ENCODE measurements around the gene LAMA1.
"Not testable (repeated sequence)": the region's sequence is repeated elsewhere in the genome, so short reads cannot be mapped to it uniquely, and the experiment has no call there.

LAMA1 gene

GRCh38 chr18:6947338-6948030 is 170.1 kb downstream of the LAMA1 start:
- Histone ChIP-seq H3K27me3 (replicated peaks in 2 of 5; ENCODE audit: control insufficient read depth in 4 of 5, insufficient read depth in 5 of 5, low read length in 4 of 5) (peaks cover 0 to 13% (median 3%) of the 10 kb centered on the region in 5 experiments), H3K4me1 (ENCODE audit: control extremely low read depth in 1 of 4, control insufficient read depth in 4 of 4, insufficient read depth in 4 of 4, low read length in 3 of 4) (no peaks in the 10 kb centered on the region), H3K9me3 (ENCODE audit: control extremely low read depth in 1 of 5, control insufficient read depth in 4 of 5, insufficient read depth in 2 of 5, low read depth in 1 of 5, low read length in 4 of 5) (no peaks in the 10 kb centered on the region), H3K27ac (ENCODE audit: insufficient read depth in 1 of 2, low read depth in 1 of 2, low read length in 2 of 2, poor library complexity in 1 of 2, severe bottlenecking in 2 of 2) (no peak overlapping the region), H3K36me3 (ENCODE audit: control insufficient read depth in 4 of 4, insufficient read depth in 4 of 4, low read length in 3 of 4) (no peaks in the 10 kb centered on the region), H3K4me3 (ENCODE audit: control insufficient read depth in 1 of 7, extremely low read depth in 1 of 7, insufficient read depth in 4 of 7, low read depth in 2 of 7, low read length in 6 of 7) (no peak overlapping the region)
- DNase-seq = no peak
- 81% methylated on average over 7 of the region's 10 CpGs for WGBS (ENCODE audit: insufficient coverage)
- ChIA-PET POLR2A (no interaction called here), CTCF (no interaction called here)

- no peak overlapping the region for H3K4me3 ChIP-seq (ENCODE audit: control insufficient read depth in 1 of 7, extremely low read depth in 1 of 7, insufficient read depth in 4 of 7, low read depth in 2 of 7, low read length in 6 of 7)
- H3K27ac ChIP-seq (ENCODE audit: insufficient read depth in 1 of 2, low read depth in 1 of 2, low read length in 2 of 2, poor library complexity in 1 of 2, severe bottlenecking in 2 of 2) = no peak overlapping the region
- POLR2A ChIA-PET = no interaction called here
- 93% methylated on average over 5 of the region's 6 CpGs for WGBS (ENCODE audit: insufficient coverage)
- CTCF ChIA-PET = interaction anchor here (1.8 kb wide), 1 partner anchor 11 kb away, joined by 4 read pairs; no protein-coding TSS in a partner anchor
- no peaks in the 10 kb centered on the region for H3K9me3 ChIP-seq (ENCODE audit: control extremely low read depth in 1 of 5, control insufficient read depth in 4 of 5, insufficient read depth in 2 of 5, low read depth in 1 of 5, low read length in 4 of 5)
- H3K36me3 ChIP-seq (ENCODE audit: control insufficient read depth in 4 of 4, insufficient read depth in 4 of 4, low read length in 3 of 4) = no peaks in the 10 kb centered on the region
- peaks cover 0 to 19% (median 4%) of the 10 kb centered on the region in 5 experiments for H3K27me3 ChIP-seq (replicated peaks in 2 of 5; ENCODE audit: control insufficient read depth in 4 of 5, insufficient read depth in 5 of 5, low read length in 4 of 5)
- H3K4me1 ChIP-seq (ENCODE audit: control extremely low read depth in 1 of 4, control insufficient read depth in 4 of 4, insufficient read depth in 4 of 4, low read length in 3 of 4) = peaks cover 0 to 2% (median 0%) of the 10 kb centered on the region in 4 experiments
- no peak for DNase-seq
These were observed 174.5 kb downstream of the LAMA1 start for GRCh38 chr18:6943143-6943542.

- CTCF ChIA-PET = no interaction called here
- H3K27ac ChIP-seq (ENCODE audit: insufficient read depth in 1 of 2, low read depth in 1 of 2, low read length in 2 of 2, poor library complexity in 1 of 2, severe bottlenecking in 2 of 2) = no peak overlapping the region
- H3K36me3 ChIP-seq (ENCODE audit: control insufficient read depth in 4 of 4, insufficient read depth in 4 of 4, low read length in 3 of 4) = no peaks in the 10 kb centered on the region
- H3K4me1 ChIP-seq (ENCODE audit: control extremely low read depth in 1 of 4, control insufficient read depth in 4 of 4, insufficient read depth in 4 of 4, low read length in 3 of 4) = peaks cover 0 to 5% (median 2%) of the 10 kb centered on the region in 4 experiments
- no peaks in the 10 kb centered on the region for H3K9me3 ChIP-seq (ENCODE audit: control extremely low read depth in 1 of 5, control insufficient read depth in 4 of 5, insufficient read depth in 2 of 5, low read depth in 1 of 5, low read length in 4 of 5)
- H3K27me3 ChIP-seq (replicated peaks in 2 of 5; ENCODE audit: control insufficient read depth in 4 of 5, insufficient read depth in 5 of 5, low read length in 4 of 5) = peaks cover 0 to 16% (median 4%) of the 10 kb centered on the region in 5 experiments
- no peak for DNase-seq
- no peak overlapping the region for H3K4me3 ChIP-seq (ENCODE audit: control insufficient read depth in 1 of 7, extremely low read depth in 1 of 7, insufficient read depth in 4 of 7, low read depth in 2 of 7, low read length in 6 of 7)
- POLR2A ChIA-PET = no interaction called here
- WGBS (ENCODE audit: insufficient coverage) = 100% methylated on average over 1 of the region's 3 CpGs
These were observed 174.9 kb downstream of the LAMA1 start for GRCh38 chr18:6942742-6943141.

- CTCF ChIA-PET = interaction anchor here (0.9 to 1.6 kb wide), 2 partner anchors 21 to 22 kb away, joined by 4 read pairs; no protein-coding TSS in a partner anchor
These were observed 175.6 kb downstream of the LAMA1 start for GRCh38 chr18:6941996-6942395.

GRCh38 chr18:6940451-6940850 is 177.1 kb downstream of the LAMA1 start:
- H3K27me3 ChIP-seq (replicated peaks in 2 of 5; ENCODE audit: control insufficient read depth in 4 of 5, insufficient read depth in 5 of 5, low read length in 4 of 5) = peaks cover 0 to 11% (median 4%) of the 10 kb centered on the region in 5 experiments
- no peak overlapping the region for H3K4me3 ChIP-seq (ENCODE audit: control insufficient read depth in 1 of 7, extremely low read depth in 1 of 7, insufficient read depth in 4 of 7, low read depth in 2 of 7, low read length in 6 of 7)
- ChIA-PET POLR2A (interaction anchor here (0.5 kb wide), 1 partner anchor 32 kb away, joined by 3 read pairs; no protein-coding TSS in a partner anchor), CTCF (interaction anchor here (1.3 to 1.6 kb wide), 2 partner anchors 20 to 57 kb away, joined by 4 read pairs; no protein-coding TSS in a partner anchor)
- peaks cover 0 to 5% (median 2%) of the 10 kb centered on the region in 4 experiments for H3K4me1 ChIP-seq (ENCODE audit: control extremely low read depth in 1 of 4, control insufficient read depth in 4 of 4, insufficient read depth in 4 of 4, low read length in 3 of 4)
- no peaks in the 10 kb centered on the region for H3K9me3 ChIP-seq (ENCODE audit: control extremely low read depth in 1 of 5, control insufficient read depth in 4 of 5, insufficient read depth in 2 of 5, low read depth in 1 of 5, low read length in 4 of 5)
- H3K36me3 ChIP-seq (ENCODE audit: control insufficient read depth in 4 of 4, insufficient read depth in 4 of 4, low read length in 3 of 4) = no peaks in the 10 kb centered on the region
- DNase-seq = no peak
- WGBS (ENCODE audit: insufficient coverage) = over 99% methylated on average over 8 of the region's 9 CpGs
- H3K27ac ChIP-seq (ENCODE audit: insufficient read depth in 1 of 2, low read depth in 1 of 2, low read length in 2 of 2, poor library complexity in 1 of 2, severe bottlenecking in 2 of 2) = no peak overlapping the region

More at GRCh38 chr18:6941996-6942395, 175.6 kb downstream of the LAMA1 start:
- POLR2A ChIA-PET = no interaction called here
- H3K27ac ChIP-seq (ENCODE audit: insufficient read depth in 1 of 2, low read depth in 1 of 2, low read length in 2 of 2, poor library complexity in 1 of 2, severe bottlenecking in 2 of 2) = no peak overlapping the region
- peak in 2 of 3 donors; percentile 31 to 63 for DNase-seq
- H3K4me3 ChIP-seq (ENCODE audit: control insufficient read depth in 1 of 7, extremely low read depth in 1 of 7, insufficient read depth in 4 of 7, low read depth in 2 of 7, low read length in 6 of 7) = no peak overlapping the region
- H3K36me3 ChIP-seq (ENCODE audit: control insufficient read depth in 4 of 4, insufficient read depth in 4 of 4, low read length in 3 of 4) = no peaks in the 10 kb centered on the region
- WGBS (ENCODE audit: insufficient coverage) = 11% methylated on average over 9 of the region's 11 CpGs
- H3K27me3 ChIP-seq (replicated peaks in 2 of 5; ENCODE audit: control insufficient read depth in 4 of 5, insufficient read depth in 5 of 5, low read length in 4 of 5) = peaks cover 0 to 15% (median 4%) of the 10 kb centered on the region in 5 experiments
- H3K4me1 ChIP-seq (ENCODE audit: control extremely low read depth in 1 of 4, control insufficient read depth in 4 of 4, insufficient read depth in 4 of 4, low read length in 3 of 4) = peaks cover 0 to 5% (median 2%) of the 10 kb centered on the region in 4 experiments
- no peaks in the 10 kb centered on the region for H3K9me3 ChIP-seq (ENCODE audit: control extremely low read depth in 1 of 5, control insufficient read depth in 4 of 5, insufficient read depth in 2 of 5, low read depth in 1 of 5, low read length in 4 of 5)

- no peaks in the 10 kb centered on the region for H3K9me3 ChIP-seq (ENCODE audit: control extremely low read depth in 1 of 5, control insufficient read depth in 4 of 5, insufficient read depth in 2 of 5, low read depth in 1 of 5, low read length in 4 of 5)
- peaks cover 0 to 5% (median 2%) of the 10 kb centered on the region in 4 experiments for H3K4me1 ChIP-seq (ENCODE audit: control extremely low read depth in 1 of 4, control insufficient read depth in 4 of 4, insufficient read depth in 4 of 4, low read length in 3 of 4)
- DNase-seq = no peak
- H3K36me3 ChIP-seq (ENCODE audit: control insufficient read depth in 4 of 4, insufficient read depth in 4 of 4, low read length in 3 of 4) = no peaks in the 10 kb centered on the region
- WGBS (ENCODE audit: insufficient coverage) = 0% methylated on average over 1 of the region's 4 CpGs
- ChIA-PET CTCF (no interaction called here), POLR2A (interaction anchor here (0.5 kb wide), 1 partner anchor 33 kb away, joined by 3 read pairs; no protein-coding TSS in a partner anchor)
- H3K4me3 ChIP-seq (ENCODE audit: control insufficient read depth in 1 of 7, extremely low read depth in 1 of 7, insufficient read depth in 4 of 7, low read depth in 2 of 7, low read length in 6 of 7) = no peak overlapping the region
- H3K27me3 ChIP-seq (replicated peaks in 2 of 5; ENCODE audit: control insufficient read depth in 4 of 5, insufficient read depth in 5 of 5, low read length in 4 of 5) = peaks cover 0 to 7% (median 4%) of the 10 kb centered on the region in 5 experiments
- H3K27ac ChIP-seq (ENCODE audit: insufficient read depth in 1 of 2, low read depth in 1 of 2, low read length in 2 of 2, poor library complexity in 1 of 2, severe bottlenecking in 2 of 2) = no peak overlapping the region
These were observed 177.6 kb downstream of the LAMA1 start for GRCh38 chr18:6939972-6940371.

GRCh38 chr18:6938403-6938802 is 179.2 kb downstream of the LAMA1 start:
- H3K27ac ChIP-seq (ENCODE audit: insufficient read depth in 1 of 2, low read depth in 1 of 2, low read length in 2 of 2, poor library complexity in 1 of 2, severe bottlenecking in 2 of 2); H3K27me3 ChIP-seq (replicated peaks in 2 of 5; ENCODE audit: control insufficient read depth in 4 of 5, insufficient read depth in 5 of 5, low read length in 4 of 5); H3K9me3 ChIP-seq (ENCODE audit: control extremely low read depth in 1 of 5, control insufficient read depth in 4 of 5, insufficient read depth in 2 of 5, low read depth in 1 of 5, low read length in 4 of 5); POLR2A ChIA-PET; H3K4me1 ChIP-seq (ENCODE audit: control extremely low read depth in 1 of 4, control insufficient read depth in 4 of 4, insufficient read depth in 4 of 4, low read length in 3 of 4); H3K36me3 ChIP-seq (ENCODE audit: control insufficient read depth in 4 of 4, insufficient read depth in 4 of 4, low read length in 3 of 4); DNase-seq: not testable (repeated sequence)
- WGBS (ENCODE audit: insufficient coverage) = no CpG with 5 or more reads among the region's 2 CpGs
- peak overlapping the region in 2 of 7 experiments; percentile 26 to 70 for H3K4me3 ChIP-seq (ENCODE audit: control insufficient read depth in 1 of 7, extremely low read depth in 1 of 7, insufficient read depth in 4 of 7, low read depth in 2 of 7, low read length in 6 of 7)
- CTCF ChIA-PET = interaction anchor here (0.7 to 0.9 kb wide), 2 partner anchors 13 to 19 kb away, joined by 3 read pairs; no protein-coding TSS in a partner anchor

All from common myeloid progenitor, CD34-positive (primary cell).